ENCODE results near the gene TBX1.

Gene TBX1

GRCh38 chr22:19766240-19766510, 5.6 kb downstream of the TBX1 start:
- no CpG with 5 or more reads among the region's 36 CpGs for WGBS (ENCODE audit: insufficient coverage, insufficient read length)
- no peaks in the 10 kb centered on the region for H3K9me3 ChIP-seq (ENCODE audit: control insufficient read depth, insufficient read depth, low read length)
- no peak for DNase-seq (ENCODE audit: low read depth, low spot score)
- peaks cover 14% of the 10 kb centered on the region for H3K4me1 ChIP-seq (ENCODE audit: control insufficient read depth, insufficient read depth, low read length)
- peaks cover 3% of the 10 kb centered on the region; the same call in 1 of the 2 replicates for H3K36me3 ChIP-seq (ENCODE audit: control insufficient read depth, insufficient read depth, low read length)
- no peak overlapping the region for H3K4me3 ChIP-seq (ENCODE audit: low read length)
- peaks cover 79% of the 10 kb centered on the region for H3K27me3 ChIP-seq (ENCODE audit: control insufficient read depth, insufficient read depth, low read length)
- H3K27ac ChIP-seq (ENCODE audit: low read length) = no peak overlapping the region

GRCh38 chr22:19766511-19767426, 6.2 kb downstream of the TBX1 start:
- H3K27ac ChIP-seq (ENCODE audit: low read length) = no peak overlapping the region
- no peak overlapping the region for H3K4me3 ChIP-seq (ENCODE audit: low read length)
- H3K36me3 ChIP-seq (ENCODE audit: control insufficient read depth, insufficient read depth, low read length) = peaks cover 3% of the 10 kb centered on the region; the same call in 1 of the 2 replicates
- H3K27me3 ChIP-seq (ENCODE audit: control insufficient read depth, insufficient read depth, low read length) = peaks cover 74% of the 10 kb centered on the region
- DNase-seq (ENCODE audit: low read depth, low spot score) = no peak
- no peaks in the 10 kb centered on the region for H3K9me3 ChIP-seq (ENCODE audit: control insufficient read depth, insufficient read depth, low read length)
- peaks cover 14% of the 10 kb centered on the region for H3K4me1 ChIP-seq (ENCODE audit: control insufficient read depth, insufficient read depth, low read length)
- WGBS (ENCODE audit: insufficient coverage, insufficient read length) = no CpG with 5 or more reads among the region's 103 CpGs

- Histone ChIP-seq H3K27ac (ENCODE audit: low read length) (no peak overlapping the region), H3K27me3 (ENCODE audit: control insufficient read depth, insufficient read depth, low read length) (peaks cover 65% of the 10 kb centered on the region), H3K4me1 (ENCODE audit: control insufficient read depth, insufficient read depth, low read length) (peaks cover 10% of the 10 kb centered on the region), H3K36me3 (ENCODE audit: control insufficient read depth, insufficient read depth, low read length) (peaks cover 3% of the 10 kb centered on the region; the same call in 1 of the 2 replicates), H3K4me3 (ENCODE audit: low read length) (no peak overlapping the region), H3K9me3 (ENCODE audit: control insufficient read depth, insufficient read depth, low read length) (no peaks in the 10 kb centered on the region)
- no CpG with 5 or more reads among the region's 35 CpGs for WGBS (ENCODE audit: insufficient coverage, insufficient read length)
- no peak for DNase-seq (ENCODE audit: low read depth, low spot score)
Observed at GRCh38 chr22:19767427-19768341, 7.1 kb downstream of the TBX1 start.

GRCh38 chr22:19769393-19769715, 8.8 kb downstream of the TBX1 start:
- WGBS (ENCODE audit: insufficient coverage, insufficient read length) = no CpG with 5 or more reads among the region's 12 CpGs
- Histone ChIP-seq H3K27ac (ENCODE audit: low read length) (no peak overlapping the region), H3K36me3 (ENCODE audit: control insufficient read depth, insufficient read depth, low read length) (peaks cover 3% of the 10 kb centered on the region; the same call in 1 of the 2 replicates), H3K27me3 (ENCODE audit: control insufficient read depth, insufficient read depth, low read length) (peaks cover 49% of the 10 kb centered on the region), H3K9me3 (ENCODE audit: control insufficient read depth, insufficient read depth, low read length) (no peaks in the 10 kb centered on the region), H3K4me1 (ENCODE audit: control insufficient read depth, insufficient read depth, low read length) (peaks cover 5% of the 10 kb centered on the region; the same call in 1 of the 2 replicates), H3K4me3 (ENCODE audit: low read length) (no peak overlapping the region)
- no peak for DNase-seq (ENCODE audit: low read depth, low spot score)

- WGBS (ENCODE audit: insufficient coverage, insufficient read length) = no CpG with 5 or more reads among the region's 25 CpGs
- Histone ChIP-seq H3K4me3 (ENCODE audit: low read length) (no peak overlapping the region), H3K4me1 (ENCODE audit: control insufficient read depth, insufficient read depth, low read length) (0 out of 2 replicates have a peak, but pooled peaks cover under 1% of the 10 kb centered on the region), H3K9me3 (ENCODE audit: control insufficient read depth, insufficient read depth, low read length) (no peaks in the 10 kb centered on the region), H3K27ac (ENCODE audit: low read length) (no peak overlapping the region), H3K27me3 (ENCODE audit: control insufficient read depth, insufficient read depth, low read length) (peaks cover 36% of the 10 kb centered on the region), H3K36me3 (ENCODE audit: control insufficient read depth, insufficient read depth, low read length) (peaks cover 3% of the 10 kb centered on the region; the same call in 1 of the 2 replicates)
- no peak for DNase-seq (ENCODE audit: low read depth, low spot score)
Observed at GRCh38 chr22:19770349-19771220, 10.0 kb downstream of the TBX1 start.

GRCh38 chr22:19772422-19772672, 11.8 kb downstream of the TBX1 start:
- WGBS (ENCODE audit: insufficient coverage, insufficient read length) = no CpG with 5 or more reads among the region's 4 CpGs
- peaks cover 3% of the 10 kb centered on the region; the same call in 1 of the 2 replicates for H3K36me3 ChIP-seq (ENCODE audit: control insufficient read depth, insufficient read depth, low read length)
- H3K27ac ChIP-seq (ENCODE audit: low read length) = no peak overlapping the region
- H3K4me3 ChIP-seq (ENCODE audit: low read length) = no peak overlapping the region
- no peaks in the 10 kb centered on the region for H3K9me3 ChIP-seq (ENCODE audit: control insufficient read depth, insufficient read depth, low read length)
- H3K27me3 ChIP-seq (ENCODE audit: control insufficient read depth, insufficient read depth, low read length) = peaks cover 22% of the 10 kb centered on the region
- no peak for DNase-seq (ENCODE audit: low read depth, low spot score)
- H3K4me1 ChIP-seq (ENCODE audit: control insufficient read depth, insufficient read depth, low read length) = no peaks in the 10 kb centered on the region

- Histone ChIP-seq H3K4me1 (ENCODE audit: control insufficient read depth, insufficient read depth, low read length) (no peaks in the 10 kb centered on the region), H3K9me3 (ENCODE audit: control insufficient read depth, insufficient read depth, low read length) (no peaks in the 10 kb centered on the region), H3K36me3 (ENCODE audit: control insufficient read depth, insufficient read depth, low read length) (peaks cover 3% of the 10 kb centered on the region; the same call in 1 of the 2 replicates), H3K27ac (ENCODE audit: low read length) (no peak overlapping the region), H3K4me3 (ENCODE audit: low read length) (no peak overlapping the region), H3K27me3 (ENCODE audit: control insufficient read depth, insufficient read depth, low read length) (peaks cover 17% of the 10 kb centered on the region)
- no CpG with 5 or more reads among the region's 25 CpGs for WGBS (ENCODE audit: insufficient coverage, insufficient read length)
- DNase-seq (ENCODE audit: low read depth, low spot score) = no peak
Observed at GRCh38 chr22:19772673-19773469, 12.3 kb downstream of the TBX1 start.

- H3K27ac ChIP-seq (ENCODE audit: low read length) = no peak overlapping the region
- H3K4me1 ChIP-seq (ENCODE audit: control insufficient read depth, insufficient read depth, low read length) = no peaks in the 10 kb centered on the region
- DNase-seq (ENCODE audit: low read depth, low spot score) = no peak
- WGBS (ENCODE audit: insufficient coverage, insufficient read length) = no CpG with 5 or more reads among the region's 9 CpGs
- H3K4me3 ChIP-seq (ENCODE audit: low read length) = no peak overlapping the region
- peaks cover 3% of the 10 kb centered on the region; the same call in 1 of the 2 replicates for H3K36me3 ChIP-seq (ENCODE audit: control insufficient read depth, insufficient read depth, low read length)
- peaks cover 10% of the 10 kb centered on the region for H3K27me3 ChIP-seq (ENCODE audit: control insufficient read depth, insufficient read depth, low read length)
- H3K9me3 ChIP-seq (ENCODE audit: control insufficient read depth, insufficient read depth, low read length) = no peaks in the 10 kb centered on the region
Observed at GRCh38 chr22:19773470-19774040, 13.0 kb downstream of the TBX1 start.

- no peaks in the 10 kb centered on the region for H3K36me3 ChIP-seq (ENCODE audit: control insufficient read depth, insufficient read depth, low read length)
- H3K27ac ChIP-seq (ENCODE audit: low read length) = no peak overlapping the region
- H3K9me3 ChIP-seq (ENCODE audit: control insufficient read depth, insufficient read depth, low read length) = no peaks in the 10 kb centered on the region
- WGBS (ENCODE audit: insufficient coverage, insufficient read length) = no CpG with 5 or more reads among the region's 8 CpGs
- H3K4me1 ChIP-seq (ENCODE audit: control insufficient read depth, insufficient read depth, low read length) = no peaks in the 10 kb centered on the region
- peaks cover 4% of the 10 kb centered on the region for H3K27me3 ChIP-seq (ENCODE audit: control insufficient read depth, insufficient read depth, low read length)
- DNase-seq (ENCODE audit: low read depth, low spot score) = no peak
- H3K4me3 ChIP-seq (ENCODE audit: low read length) = no peak overlapping the region
Observed at GRCh38 chr22:19774628-19775027, 14.1 kb downstream of the TBX1 start.

All from iPS DF 6.9 (cell line).